GM18499 (cell line): ENCODE measurements around the gene MLEC.

Experiments used
- ATAC-seq: cut with Tn5 transposase; IDR thresholded peaks from one replicate; pipeline ENCODE4 v1.9.1; 2021; ENCODE audit warnings: moderate number of reproducible peaks; ENCODE audit not compliant: insufficient read depth, unreplicated experiment

Gene MLEC

DNA sequence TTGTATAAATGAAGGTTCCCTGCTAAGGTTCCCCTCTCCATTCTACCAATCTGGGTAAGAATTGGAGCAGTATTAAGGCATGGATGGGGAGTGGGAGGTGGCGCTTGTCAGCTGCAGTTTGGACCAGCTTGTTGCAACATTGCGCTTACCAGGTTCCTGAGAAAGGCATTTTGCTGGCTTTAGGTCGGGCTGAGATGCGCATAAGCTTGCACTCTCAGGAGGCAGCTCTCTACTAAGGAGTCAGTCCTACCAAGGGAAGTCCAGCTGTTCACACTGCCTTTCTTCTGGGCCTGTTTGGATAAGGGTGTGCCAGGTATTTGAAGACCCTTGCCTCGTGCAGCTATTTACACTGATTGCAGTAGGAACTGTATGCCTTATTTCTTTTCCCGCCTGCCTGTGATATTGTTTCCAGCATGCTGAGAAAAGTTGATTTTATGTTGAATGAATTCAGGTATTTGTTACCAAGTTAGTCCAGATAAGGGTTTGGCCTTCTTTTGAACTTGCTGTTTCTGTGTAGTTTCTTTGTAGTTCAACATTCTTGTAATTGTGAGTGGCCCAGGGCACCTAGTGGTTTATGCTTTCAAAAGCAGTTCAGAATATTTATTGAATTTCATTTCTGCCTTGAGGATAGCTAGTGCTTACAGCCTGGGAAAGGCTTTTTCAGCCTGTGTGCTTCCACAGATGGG lies 2.6 kb downstream of the MLEC start:
- ATAC-seq, result no peak

DNA sequence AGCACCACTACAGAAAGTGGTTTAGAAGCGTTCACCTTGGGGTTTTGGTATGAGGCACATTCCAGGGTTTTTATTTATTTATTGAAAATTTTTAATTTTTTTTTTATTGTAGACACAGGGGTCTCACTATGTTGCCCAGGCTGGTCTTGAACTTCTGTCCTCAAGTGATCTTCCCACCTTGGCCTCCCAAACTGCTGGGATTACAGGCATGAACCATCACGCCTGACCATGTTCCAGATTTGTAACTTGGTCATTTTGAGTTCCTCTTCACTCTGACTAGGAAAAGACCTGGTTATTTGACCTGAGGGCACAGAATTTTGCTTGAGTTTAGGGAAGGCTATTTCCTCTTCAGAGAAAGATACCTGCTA lies 3.1 kb downstream of the MLEC start:
- ATAC-seq, result no peak

DNA sequence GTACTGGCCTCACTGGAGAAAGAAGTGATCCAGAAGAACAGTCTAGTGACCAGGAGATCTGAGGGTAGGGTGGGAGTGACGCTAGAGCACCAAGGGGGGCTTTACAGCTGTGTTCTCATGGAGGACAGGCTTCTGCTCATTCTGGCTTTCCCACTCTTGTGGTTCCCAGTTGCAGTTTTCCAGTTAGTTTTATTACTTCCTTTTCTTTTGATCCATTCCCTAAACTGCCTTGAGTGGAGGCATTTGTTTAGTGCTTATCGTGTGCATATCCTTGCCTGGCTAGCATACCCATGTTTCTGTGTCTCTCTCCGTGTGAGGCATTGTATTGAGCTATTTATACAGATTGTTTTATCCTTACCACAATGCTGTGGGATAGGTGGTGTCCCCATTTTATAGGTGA lies 4.0 kb downstream of the MLEC start:
- no peak for ATAC-seq

DNA sequence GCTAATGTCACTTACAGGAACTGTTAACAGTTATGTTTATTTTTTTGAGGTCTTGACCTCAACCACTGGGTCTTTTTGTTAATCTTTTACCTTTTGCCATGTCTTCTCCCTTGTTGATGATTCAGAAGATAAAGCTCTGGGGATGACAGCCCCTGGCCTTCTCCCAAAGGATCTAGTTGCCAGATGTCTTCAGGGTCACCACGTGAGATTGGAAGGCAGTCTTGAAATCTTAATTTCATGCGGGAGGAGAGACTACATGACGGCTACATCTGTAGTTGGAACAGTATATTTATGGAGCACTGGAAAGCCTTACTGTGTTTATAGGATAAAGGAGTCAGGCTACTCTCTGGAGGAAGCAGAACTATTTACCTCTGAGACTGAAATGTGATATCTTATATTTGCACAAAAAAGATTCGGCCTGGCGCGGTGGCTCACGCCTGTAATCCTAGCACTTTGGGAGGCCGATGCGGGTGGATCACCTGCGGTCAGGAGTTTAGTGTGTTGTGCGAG lies 5.6 kb downstream of the MLEC start:
- no peak for ATAC-seq

DNA sequence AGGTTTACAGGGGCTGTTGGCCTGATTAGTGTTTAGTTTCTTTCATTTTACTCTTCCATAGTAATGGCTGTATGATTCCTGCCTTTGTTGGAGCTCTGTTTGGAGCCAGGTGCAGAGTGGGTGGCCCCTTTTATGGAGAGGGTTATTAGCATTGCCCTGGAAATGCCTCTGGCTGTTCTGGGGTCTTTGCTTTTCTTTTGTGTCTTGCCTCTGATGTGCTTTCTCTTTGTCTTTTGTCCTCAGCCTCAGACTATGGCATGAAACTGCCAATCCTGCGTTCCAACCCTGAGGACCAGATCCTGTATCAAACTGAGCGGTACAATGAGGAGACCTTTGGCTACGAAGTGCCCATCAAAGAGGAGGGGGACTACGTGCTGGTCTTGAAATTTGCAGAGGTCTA lies 6.9 kb downstream of the MLEC start:
- ATAC-seq, result no peak

DNA sequence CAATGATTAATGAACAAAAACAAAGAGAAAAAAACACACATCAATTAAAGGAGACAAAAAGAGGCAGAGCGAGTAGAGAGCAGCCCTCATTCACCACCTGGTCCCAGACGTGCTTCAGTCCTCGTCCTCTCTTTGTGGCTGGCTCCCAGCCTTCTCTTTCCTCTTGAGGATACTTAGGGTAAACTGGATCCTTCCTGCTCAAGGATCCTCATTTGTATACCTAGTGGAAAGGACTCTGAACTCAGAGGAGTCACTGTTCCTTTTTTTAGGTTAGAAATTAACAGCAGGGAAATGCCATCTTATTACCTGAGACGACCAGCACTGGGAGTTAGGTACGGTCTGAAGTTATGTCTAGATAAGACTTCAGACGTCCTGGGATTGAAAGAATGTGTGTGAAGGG lies 9.7 kb downstream of the MLEC start:
- ATAC-seq, result no peak

DNA sequence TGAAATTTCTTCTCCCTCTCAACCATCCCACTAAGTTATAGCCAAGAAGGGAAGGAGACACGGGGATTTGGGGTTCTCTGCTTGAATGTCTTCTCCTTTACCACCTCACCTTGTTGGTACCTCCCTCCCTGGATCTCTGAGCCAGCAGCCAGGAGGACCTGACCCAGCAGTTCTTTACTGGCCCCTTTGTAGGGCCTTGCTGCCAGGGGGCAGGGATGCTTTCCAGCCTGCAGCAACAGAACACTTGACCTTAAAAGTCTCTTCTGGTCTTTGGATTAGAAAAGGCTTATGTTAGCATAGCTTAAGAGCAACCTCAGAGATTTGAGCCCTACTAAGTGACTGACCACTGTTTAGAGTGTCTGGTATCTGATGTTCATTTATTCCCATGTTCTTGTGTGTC lies 10.4 kb downstream of the MLEC start:
- ATAC-seq, result no peak

DNA sequence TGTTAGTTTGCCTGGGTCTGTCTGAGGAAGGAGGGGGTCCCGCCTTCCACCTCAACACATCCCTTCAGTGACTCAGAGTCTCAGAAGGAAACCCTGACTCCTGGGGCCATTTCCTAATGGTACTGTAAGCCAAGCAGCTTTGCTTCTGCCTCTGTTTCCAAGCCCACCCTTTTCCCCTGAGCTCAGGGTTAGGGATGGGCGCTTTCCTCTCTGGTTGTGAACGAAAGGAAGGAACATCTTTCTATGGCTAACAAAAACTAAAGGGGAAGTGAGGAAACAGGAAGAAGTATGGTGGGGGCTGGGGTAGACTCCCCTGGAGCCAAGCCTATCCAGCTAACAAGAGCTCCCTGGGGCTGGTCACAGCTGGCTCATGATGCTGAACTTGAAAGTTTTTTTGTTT lies 11.7 kb downstream of the MLEC start:
- no peak for ATAC-seq

DNA sequence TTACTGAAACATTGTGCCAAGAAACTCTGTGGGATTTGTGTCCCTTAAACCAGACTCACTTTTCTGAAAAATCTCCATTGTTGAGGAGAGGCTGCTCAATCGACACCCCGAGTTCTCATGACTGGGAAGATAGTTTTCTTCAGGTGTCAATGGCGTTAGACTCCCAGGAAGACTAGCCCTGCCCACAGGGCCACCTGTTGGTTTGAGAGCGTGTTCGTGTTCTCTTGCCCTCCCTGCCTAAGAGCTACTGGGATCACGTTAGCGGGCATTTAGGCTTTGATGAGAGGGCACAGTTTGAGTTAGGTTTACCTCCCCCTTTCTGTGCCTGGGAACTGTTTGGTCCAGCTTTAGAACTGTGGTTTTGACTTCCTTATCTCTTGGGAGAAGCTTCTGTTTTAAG lies 12.6 kb downstream of the MLEC start:
- no peak for ATAC-seq

DNA sequence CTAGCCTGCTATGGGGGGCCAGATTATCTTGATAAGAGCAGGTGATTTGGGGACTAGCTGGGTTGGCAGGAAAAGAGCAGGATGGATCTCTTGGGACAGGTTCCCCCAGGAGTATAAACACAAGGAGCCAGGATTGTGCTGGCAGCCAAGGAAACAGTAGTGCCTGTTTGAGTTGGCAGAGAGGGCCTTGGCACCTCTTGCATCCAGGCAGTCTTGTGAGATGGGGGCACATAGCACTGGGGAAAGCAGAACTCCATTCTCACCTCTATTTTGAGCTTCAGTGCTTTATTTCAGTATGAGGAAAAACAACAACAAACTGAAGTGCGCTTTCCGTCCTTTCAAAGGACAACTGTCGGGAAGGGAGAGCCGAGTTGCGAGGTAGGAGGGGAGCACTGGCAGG lies 13.9 kb downstream of the MLEC start:
- no peak for ATAC-seq

DNA sequence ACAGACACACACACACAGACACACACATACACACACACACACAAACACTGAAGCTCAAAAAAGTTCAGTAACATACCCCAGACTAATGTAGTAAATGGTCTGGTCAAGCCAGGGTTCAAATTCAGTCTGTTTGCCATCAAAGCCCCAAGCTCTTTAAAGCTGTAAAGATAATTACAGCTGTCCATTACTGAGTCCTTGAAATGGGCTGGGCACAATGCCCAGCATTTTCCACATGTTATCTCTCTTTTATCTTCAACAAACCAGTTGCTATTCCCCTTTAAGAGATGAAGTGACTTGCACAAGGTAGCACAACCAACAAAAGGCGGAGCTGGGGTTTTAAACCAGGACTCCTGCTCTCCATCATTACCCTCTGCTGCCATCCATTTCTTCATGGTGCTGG lies 15.7 kb downstream of the MLEC start:
- ATAC-seq, result no peak

DNA sequence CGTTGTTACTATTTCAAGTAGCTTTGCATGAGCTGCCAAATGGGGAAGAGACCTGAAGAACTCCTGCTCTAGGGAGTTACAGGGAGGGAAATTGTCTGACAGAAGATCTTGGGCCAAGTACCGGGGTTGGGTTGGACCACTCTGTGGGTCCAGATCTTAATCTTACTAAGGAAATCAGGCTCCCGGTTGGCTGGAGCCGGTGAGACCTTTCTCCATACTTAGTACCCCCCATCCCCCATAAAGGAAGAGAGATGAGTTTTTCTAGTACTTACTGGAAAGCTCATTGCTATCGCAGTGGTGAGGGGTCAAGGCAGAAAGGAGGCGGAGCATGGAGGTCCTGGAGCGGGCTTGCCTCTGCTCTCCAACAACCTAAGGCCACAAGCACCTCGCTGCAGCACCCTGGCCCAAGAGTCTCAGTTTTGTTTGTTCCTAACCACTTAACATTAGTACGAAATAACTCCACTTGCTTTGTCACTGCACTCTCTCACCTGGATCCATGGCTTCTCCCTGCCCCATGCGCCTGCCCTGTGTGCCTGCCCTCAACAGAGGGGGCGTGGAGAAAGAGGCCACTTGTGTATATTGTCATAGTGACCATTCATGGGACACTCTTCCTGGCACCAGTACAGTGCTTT lies 16.5 kb downstream of the MLEC start:
- no peak for ATAC-seq

DNA sequence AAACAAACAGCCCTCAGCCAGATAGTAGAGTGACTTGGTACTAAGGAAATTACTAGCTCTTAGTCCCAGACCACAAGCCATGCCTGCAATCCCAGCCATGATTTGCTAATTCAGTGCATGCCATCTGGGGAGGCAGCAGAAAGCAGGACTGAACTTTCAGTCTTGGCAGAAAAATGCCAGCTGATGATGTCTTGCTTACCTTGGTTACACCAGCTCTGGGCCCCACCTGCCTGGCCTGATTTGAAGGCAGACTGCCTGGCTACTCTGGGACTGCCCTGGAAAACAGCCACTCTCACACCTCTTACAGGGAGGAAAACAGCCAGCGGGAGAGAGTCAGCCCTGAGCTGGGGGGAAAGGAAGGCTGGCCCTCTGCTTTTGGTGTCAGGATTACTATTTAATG lies 18.7 kb downstream of the MLEC start:
- ATAC-seq, result no peak

DNA sequence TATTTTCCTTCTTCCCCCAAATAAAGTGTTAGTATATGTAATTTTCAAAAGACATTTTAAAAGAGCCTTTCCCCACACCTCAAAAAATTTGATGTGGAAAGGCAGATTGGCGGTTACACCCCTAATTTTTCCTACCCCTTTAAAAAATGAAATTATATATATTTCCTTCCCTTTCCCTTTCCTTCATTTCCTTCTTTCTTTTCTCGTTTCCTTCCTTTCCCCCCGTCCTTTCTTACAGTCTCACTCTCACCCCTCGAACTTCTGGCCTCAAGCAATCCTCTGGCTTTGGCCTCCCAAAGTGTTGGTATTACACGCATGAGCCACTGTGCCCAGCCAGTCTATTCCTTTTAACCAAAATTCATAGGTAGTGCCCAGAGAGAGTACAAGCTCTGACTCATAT lies 19.1 kb downstream of the MLEC start:
- ATAC-seq, result no peak

DNA sequence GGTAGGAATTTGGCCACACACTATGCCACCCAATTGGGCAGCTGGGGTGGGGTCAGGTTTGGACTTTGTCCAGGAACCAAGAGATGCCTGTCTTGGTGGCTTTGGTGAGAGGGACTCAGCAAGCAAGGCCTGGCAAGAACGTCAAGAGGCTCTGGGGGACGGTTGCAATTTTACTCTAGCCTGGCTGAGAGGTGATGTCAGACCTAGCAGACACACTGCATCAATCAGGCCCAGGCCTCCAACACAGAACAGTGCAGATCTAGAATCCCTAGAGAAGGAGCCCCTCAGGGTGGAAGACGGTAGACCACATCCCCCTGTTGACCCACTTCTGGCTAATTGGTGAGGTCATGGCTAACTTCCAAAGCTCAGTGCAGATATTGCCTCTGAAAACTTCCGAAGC lies 21.7 kb downstream of the MLEC start:
- no peak for ATAC-seq

DNA sequence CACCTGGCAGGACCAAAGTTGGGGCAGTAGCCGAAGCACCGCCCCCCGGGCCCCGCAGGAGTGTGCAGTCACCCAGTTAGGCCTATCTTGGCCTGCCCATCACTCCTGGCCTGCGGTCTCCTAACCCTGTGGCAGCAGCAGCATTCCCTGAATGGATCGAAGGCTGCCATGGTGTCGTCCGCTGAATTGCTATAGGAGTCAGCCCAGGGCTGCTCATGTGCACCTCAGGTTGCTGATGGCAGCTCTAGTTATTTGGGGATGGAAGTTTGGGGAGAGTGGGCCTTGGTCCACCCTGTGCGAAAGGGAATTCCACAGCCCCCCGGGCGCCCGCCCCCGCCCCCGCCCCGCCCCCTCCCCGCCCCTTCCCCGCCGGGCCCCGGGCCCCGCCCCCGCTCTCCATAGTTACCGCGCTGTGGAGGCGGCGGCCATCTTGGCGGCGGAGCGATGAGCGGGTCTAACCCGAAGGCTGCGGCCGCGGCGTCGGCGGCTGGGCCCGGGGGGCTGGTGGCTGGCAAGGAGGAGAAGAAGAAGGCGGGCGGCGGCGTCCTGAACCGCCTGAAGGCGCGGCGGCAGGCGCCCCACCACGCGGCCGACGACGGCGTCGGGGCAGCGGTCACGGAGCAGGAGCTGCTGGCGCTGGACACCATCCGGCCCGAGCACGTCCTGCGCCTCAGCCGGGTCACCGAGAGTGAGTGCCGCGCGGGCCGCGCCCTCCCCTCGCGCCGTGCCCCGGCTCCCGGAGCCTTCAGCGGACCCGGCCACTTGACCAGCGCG lies 23.3 kb downstream of the MLEC start, which contains the start of gene UNC119B:
UNC119B (plus strand) TSS at position 428 of the 774 bp plus-strand sequence; CDS start at position 445, 17 bp downstream.
- no peak for ATAC-seq

DNA sequence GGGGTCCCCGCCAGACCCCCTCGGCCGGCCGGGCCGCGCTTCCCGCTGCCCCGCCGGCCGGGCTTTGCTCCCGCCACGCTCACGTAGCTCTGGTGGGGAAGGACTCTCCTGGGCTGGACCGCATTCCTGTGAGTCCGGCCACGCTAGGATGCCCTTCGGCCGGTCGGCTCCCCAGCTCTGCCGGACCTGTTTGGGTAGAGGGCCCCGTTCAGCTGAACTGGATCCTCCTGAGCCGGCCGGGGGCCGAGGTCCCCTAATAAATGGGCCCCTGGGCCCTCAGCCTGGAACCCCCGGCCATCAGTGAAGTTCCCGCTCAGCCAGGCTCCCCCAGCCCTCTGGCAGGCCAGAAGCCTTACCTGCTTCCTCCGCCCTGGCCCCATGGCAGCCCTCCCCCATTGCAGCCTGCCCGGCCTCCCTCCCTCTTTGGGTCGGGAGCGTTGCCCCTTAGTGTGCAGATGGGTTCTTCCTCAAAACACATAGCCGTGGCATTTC lies 23.9 kb downstream of the MLEC start:
- ATAC-seq, result no peak

DNA sequence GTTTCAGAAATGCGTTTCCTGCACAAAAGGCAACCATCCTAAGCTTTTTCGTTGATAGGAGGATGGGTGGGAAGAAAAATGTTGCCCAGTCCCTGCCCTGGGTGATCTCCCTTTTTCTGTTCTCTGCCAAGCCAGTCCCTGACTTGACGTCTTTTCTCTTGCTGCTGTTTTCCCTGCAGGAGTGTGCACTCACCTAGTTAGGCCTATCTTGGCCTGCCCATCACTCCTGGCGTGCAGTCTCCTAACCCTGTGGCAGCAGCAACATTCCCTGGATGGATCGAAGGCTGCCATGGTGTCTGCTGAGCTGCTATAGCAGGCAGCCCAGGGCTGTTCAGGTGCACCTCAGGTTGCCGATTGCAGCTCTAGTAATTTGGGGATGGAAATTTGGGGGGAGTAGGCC lies 24.5 kb downstream of the MLEC start:
- ATAC-seq, result no peak

DNA sequence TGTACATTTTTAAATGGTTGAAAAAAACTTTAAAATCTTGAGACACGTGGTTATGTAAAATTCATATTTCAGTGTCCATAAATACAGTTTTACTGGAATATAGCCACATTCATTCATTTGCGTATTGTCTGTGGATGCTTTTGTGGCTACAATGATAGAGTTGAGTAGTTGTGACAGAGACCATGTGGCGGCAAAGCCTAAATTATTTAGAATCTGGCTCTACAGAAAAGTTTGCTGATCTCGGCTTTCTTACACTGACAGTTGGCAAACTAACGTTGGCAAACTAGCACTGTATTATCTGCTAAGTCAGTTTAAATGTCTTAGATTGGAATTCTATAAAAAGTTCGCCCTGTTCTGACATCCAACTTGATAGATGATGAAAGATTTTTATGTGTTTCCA lies 25.7 kb downstream of the MLEC start:
- ATAC-seq, result no peak

DNA sequence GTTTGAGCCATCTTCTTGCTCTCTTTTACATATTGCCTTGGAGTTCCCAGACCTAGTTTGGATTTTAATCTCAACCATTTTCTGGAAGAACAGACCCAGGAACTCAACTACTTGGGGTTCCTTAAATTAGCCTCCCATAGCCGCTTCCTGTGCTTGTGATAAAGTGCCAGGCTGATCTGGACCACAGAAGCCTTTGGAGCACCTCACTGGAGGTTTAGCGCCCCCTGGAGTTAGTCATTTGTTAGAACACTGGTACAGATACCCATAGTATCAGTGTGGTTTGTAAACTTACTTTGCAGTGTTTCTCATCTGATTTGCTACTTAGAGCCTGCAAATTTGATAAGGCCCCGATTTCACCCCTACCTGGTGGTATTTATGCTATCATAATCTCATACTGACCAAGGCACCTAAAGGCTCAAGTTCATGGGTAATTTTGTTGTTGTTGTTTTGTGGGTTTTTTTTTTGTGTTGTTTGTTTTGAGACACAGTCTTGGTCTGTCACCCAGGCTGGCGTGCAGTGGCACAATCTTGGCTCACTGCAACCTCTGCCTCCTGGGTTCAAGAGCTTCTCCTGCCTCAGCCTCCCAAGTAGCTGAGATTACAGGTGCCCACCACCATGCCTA lies 27.0 kb downstream of the MLEC start:
- ATAC-seq, result no peak

DNA sequence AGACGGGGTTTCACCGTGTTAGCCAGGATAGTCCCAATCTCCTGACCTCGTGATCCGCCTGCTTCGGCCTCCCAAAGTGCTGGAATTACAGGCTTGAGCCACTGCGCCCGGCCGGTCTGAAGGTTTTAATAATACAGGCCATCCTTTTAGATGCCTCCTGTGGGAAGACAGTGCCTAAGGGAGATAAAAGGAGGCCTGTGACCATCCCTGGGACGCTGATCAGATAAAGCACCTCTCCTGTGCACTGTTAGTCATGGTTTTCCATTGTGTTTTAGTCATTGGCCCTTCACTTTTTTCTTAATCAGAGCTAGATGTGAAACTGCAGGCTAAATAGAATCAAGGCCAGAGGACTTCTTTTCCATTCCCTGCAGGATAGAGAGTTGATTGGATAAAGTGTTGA lies 31.1 kb downstream of the MLEC start:
- no peak for ATAC-seq
